VCaP (cell line): Measurements from ENCODE around the gene GAL3ST2.
"Not testable (repeated sequence)": the region's sequence is repeated elsewhere in the genome, so short reads cannot be mapped to it uniquely, and the experiment has no call there.

Experiments
- H3K27ac ChIP-seq: fragments of 450-650 bp; 2 replicates; pipeline ENCODE4 v1.5.1; 2017
- CTCF ChIP-seq: fragments of 450-650 bp; conservative IDR thresholded peaks from 2 replicates; pipeline ENCODE4 v1.5.1; 2017; ENCODE audit warnings: mild to moderate bottlenecking, moderate library complexity

GAL3ST2 gene

GRCh38 chr2:241741016-241741415 lies 35.6 kb upstream of the GAL3ST2 start:
- TF ChIP-seq CTCF: no peak

GRCh38 chr2:241742320-241742939 lies 34.2 kb upstream of the GAL3ST2 start:
- no peak for TF ChIP-seq CTCF

More at GRCh38 chr2:241741016-241741415, 35.6 kb upstream of the GAL3ST2 start:
- no peak overlapping the region for H3K27ac ChIP-seq

GRCh38 chr2:241743008-241743407 lies 33.6 kb upstream of the GAL3ST2 start:
- not testable (repeated sequence) for H3K27ac ChIP-seq

More at GRCh38 chr2:241742320-241742939, 34.2 kb upstream of the GAL3ST2 start:
- no peak overlapping the region for H3K27ac ChIP-seq

- no peak for TF ChIP-seq CTCF
These were observed 33.0 kb upstream of the GAL3ST2 start for GRCh38 chr2:241743620-241744019.

GRCh38 chr2:241744028-241744754 lies 32.4 kb upstream of the GAL3ST2 start:
- TF ChIP-seq CTCF: no peak
- H3K27ac ChIP-seq: no peak overlapping the region

More at GRCh38 chr2:241743620-241744019, 33.0 kb upstream of the GAL3ST2 start:
- H3K27ac ChIP-seq: no peak overlapping the region

- no peak overlapping the region for H3K27ac ChIP-seq
- no peak for TF ChIP-seq CTCF
These were observed 31.3 kb upstream of the GAL3ST2 start for GRCh38 chr2:241745276-241745675.

- no peak for TF ChIP-seq CTCF
- no peak overlapping the region for H3K27ac ChIP-seq
These were observed 30.5 kb upstream of the GAL3ST2 start for GRCh38 chr2:241746084-241746483.
